ENCODE data around the gene SCMH1. TPM values are rescaled to one million over a fixed set of nuclear protein-coding genes. Genes with fewer than 3 reads are reported as not detected.

Gene SCMH1
- total RNA-seq, 1 experiment from 2014 or later, result 16.5 TPM

DNA sequence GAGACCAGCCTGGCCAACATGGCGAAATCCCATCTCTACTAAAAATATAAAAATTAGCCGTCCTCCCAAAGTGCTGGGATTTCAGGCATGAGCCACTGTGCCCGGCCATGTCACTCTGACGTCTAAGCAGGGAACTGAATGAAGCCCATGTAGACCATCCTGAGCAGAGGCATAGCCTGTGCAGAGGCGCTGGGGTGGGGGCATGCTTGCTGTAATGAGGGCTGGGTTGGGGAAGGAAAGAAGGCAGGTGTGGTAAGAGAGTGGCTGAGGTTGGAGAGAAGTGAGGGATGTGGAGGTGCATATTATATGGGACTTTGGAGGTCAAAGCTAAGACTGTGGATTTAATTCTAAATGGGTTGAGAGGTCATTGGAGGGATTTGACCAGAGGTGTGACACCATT is 47.1 kb upstream of the SCMH1 start:
- TF ChIP-seq, protein P1, sequence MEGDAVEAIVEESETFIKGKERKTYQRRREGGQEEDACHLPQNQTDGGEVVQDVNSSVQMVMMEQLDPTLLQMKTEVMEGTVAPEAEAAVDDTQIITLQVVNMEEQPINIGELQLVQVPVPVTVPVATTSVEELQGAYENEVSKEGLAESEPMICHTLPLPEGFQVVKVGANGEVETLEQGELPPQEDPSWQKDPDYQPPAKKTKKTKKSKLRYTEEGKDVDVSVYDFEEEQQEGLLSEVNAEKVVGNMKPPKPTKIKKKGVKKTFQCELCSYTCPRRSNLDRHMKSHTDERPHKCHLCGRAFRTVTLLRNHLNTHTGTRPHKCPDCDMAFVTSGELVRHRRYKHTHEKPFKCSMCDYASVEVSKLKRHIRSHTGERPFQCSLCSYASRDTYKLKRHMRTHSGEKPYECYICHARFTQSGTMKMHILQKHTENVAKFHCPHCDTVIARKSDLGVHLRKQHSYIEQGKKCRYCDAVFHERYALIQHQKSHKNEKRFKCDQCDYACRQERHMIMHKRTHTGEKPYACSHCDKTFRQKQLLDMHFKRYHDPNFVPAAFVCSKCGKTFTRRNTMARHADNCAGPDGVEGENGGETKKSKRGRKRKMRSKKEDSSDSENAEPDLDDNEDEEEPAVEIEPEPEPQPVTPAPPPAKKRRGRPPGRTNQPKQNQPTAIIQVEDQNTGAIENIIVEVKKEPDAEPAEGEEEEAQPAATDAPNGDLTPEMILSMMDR (conservative IDR thresholded peaks at IDR 0.05), result no peak
- H3K4me3 Mint-ChIP-seq, result no peak overlapping the region
- no peak overlapping the region for H4K8ac ChIP-seq (replicated peaks; ENCODE audit: insufficient read length, low read depth, low read length)
- H3K18ac ChIP-seq (ENCODE audit: insufficient read length, low read depth, low read length), result no peak overlapping the region
- H2BK12ac ChIP-seq (ENCODE audit: insufficient read length, low read depth, low read length), result no peak overlapping the region
- no CpG with 5 or more reads among the region's 5 CpGs for WGBS (ENCODE audit: extremely low coverage, insufficient read length, low lambda C conversion rate)
- H3K27me3 Mint-ChIP-seq (ENCODE audit: low read depth), result peaks cover 76% of the 10 kb centered on the region
- H3K27ac Mint-ChIP-seq, result no peak overlapping the region
- no peaks in the 10 kb centered on the region; the same call in 1 of the 2 replicates for H3K4me1 ChIP-seq (ENCODE audit: insufficient read depth, low read length)
- H4K20me1 ChIP-seq (ENCODE audit: control insufficient read depth, insufficient read depth, insufficient read length), result no peaks in the 10 kb centered on the region
- H3K9ac ChIP-seq (ENCODE audit: extremely low read depth, insufficient read length, low read length), result no peak overlapping the region
- H3T11ph ChIP-seq (ENCODE audit: low read length), result no peak overlapping the region
- H2BK15ac ChIP-seq (ENCODE audit: low read depth, low read length), result no peak overlapping the region
- H3K56ac ChIP-seq (ENCODE audit: insufficient read length, low read depth, low read length), result no peak overlapping the region
- H3K79me2 ChIP-seq (ENCODE audit: insufficient read depth, low read length), result no peaks in the 10 kb centered on the region
- peaks cover 18 to 25% of the 10 kb centered on the region in 2 experiments for H3K4me1 Mint-ChIP-seq
- no peak overlapping the region for H2AK5ac ChIP-seq (ENCODE audit: insufficient read length, low read length)
- no peak overlapping the region for H2BK120ac ChIP-seq (ENCODE audit: low read depth, low read length, poor library complexity, severe bottlenecking)
- H3K9me3 Mint-ChIP-seq, result no peaks in the 10 kb centered on the region
- H3K27ac ChIP-seq (ENCODE audit: insufficient read length, low read depth, low read length), result no peak overlapping the region
- H4K5ac ChIP-seq (ENCODE audit: insufficient read length, low read depth, low read length), result no peak overlapping the region
- no peaks in the 10 kb centered on the region for H3K9me3 ChIP-seq (ENCODE audit: control insufficient read depth, low read depth, low read length)
- H2BK20ac ChIP-seq (ENCODE audit: low read depth, low read length, poor library complexity, severe bottlenecking), result no peak overlapping the region
- H3K4ac ChIP-seq (ENCODE audit: low read depth, low read length), result no peak overlapping the region
- H2AFZ ChIP-seq (ENCODE audit: low read length), result no peak overlapping the region
- no peak for DNase-seq
- H3K23ac ChIP-seq (ENCODE audit: insufficient read length, low read depth, low read length), result no peak overlapping the region
- H3K23me2 ChIP-seq (ENCODE audit: insufficient read length, low read depth, low read length, poor library complexity, severe bottlenecking), result no peaks in the 10 kb centered on the region
- H2BK5ac ChIP-seq (ENCODE audit: insufficient read length, low read length), result no peak overlapping the region
- H4K91ac ChIP-seq (ENCODE audit: insufficient read length, low read depth, low read length), result no peak overlapping the region
- H3K36me3 Mint-ChIP-seq (ENCODE audit: insufficient read depth in 1 of 3, low read depth in 3 of 3), result no peaks in the 10 kb centered on the region
- no peaks in the 10 kb centered on the region for H3K79me1 ChIP-seq (ENCODE audit: insufficient read depth, low read depth, low read length, poor library complexity, severe bottlenecking)
- no peak overlapping the region for H3K14ac ChIP-seq (ENCODE audit: insufficient read depth, low read length)
- H3K27me3 ChIP-seq (ENCODE audit: insufficient read depth, low read length), result no peaks in the 10 kb centered on the region; the same call in 1 of the 2 replicates
- no peak overlapping the region for H3K4me2 ChIP-seq (ENCODE audit: insufficient read depth, insufficient read length, low read length)

All from H9 (cell line).